ENCODE results near the gene EMB. TPM values are rescaled to one million over a fixed set of nuclear protein-coding genes. Genes with fewer than 3 reads are reported as not detected.

Gene EMB
- total and polyA plus RNA-seq, 2 of the 8 experiments (the other 6 are each of a cell fraction or from before 2014, with no cell fraction given) = 29.3 to 48.4 TPM

DNA sequence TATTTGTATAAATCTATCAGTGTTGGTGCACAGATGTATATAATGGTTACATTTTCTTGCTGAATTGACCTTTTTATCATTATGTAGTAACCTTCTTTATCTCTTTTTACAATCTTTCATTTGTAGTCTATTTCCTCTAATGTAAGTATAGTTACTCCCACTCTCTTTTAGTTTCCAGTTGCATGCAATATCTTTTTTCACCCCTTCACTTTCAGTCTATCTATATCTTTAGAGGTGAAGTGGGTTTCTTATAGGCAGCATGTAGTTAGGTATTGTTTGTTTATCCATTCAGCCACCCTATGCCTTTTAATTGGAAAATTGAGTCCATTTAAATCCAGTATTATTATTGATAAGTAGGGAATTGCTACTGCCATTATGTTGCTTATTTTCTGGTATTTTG, 6.1 kb upstream of the EMB start:
- Histone ChIP-seq H3K36me3 (ENCODE audit: control insufficient read depth in 2 of 4, insufficient read depth in 4 of 4, low read length in 3 of 4) (no peaks in the 10 kb centered on the region), H4K91ac (replicated peaks; ENCODE audit: insufficient read length, low read length) (no peak overlapping the region), H2BK5ac (ENCODE audit: low read depth, low read length) (no peak overlapping the region), H3K9ac (replicated peaks in 1 of 4; ENCODE audit: extremely low read depth in 1 of 4, low read depth in 3 of 4, low read length in 3 of 4) (no peak overlapping the region), H3K4ac (replicated peaks; ENCODE audit: insufficient read length, low read depth, low read length) (no peak overlapping the region), H3K4me3 (ENCODE audit: extremely low read depth in 1 of 4, insufficient read depth in 2 of 4, low read depth in 3 of 4, low read length in 4 of 4) (no peak overlapping the region), H3K79me1 (ENCODE audit: low read depth, low read length) (no peaks in the 10 kb centered on the region), H3K18ac (ENCODE audit: extremely low read depth, low read length) (no peak overlapping the region), H2BK20ac (ENCODE audit: low read length) (no peak overlapping the region), H3K56ac (replicated peaks; ENCODE audit: insufficient read length, low read depth, low read length) (no peak overlapping the region), H2AFZ (ENCODE audit: low read length) (no peak overlapping the region), H3K14ac (ENCODE audit: insufficient read length) (no peak overlapping the region), H4K8ac (ENCODE audit: extremely low read depth, insufficient read depth, low read length) (no peak overlapping the region), H3K23me2 (ENCODE audit: low read depth, low read length) (no peaks in the 10 kb centered on the region), H2BK15ac (ENCODE audit: low read length) (no peak overlapping the region), H2AK5ac (ENCODE audit: low read depth, low read length) (no peak overlapping the region), H4K20me1 (replicated peaks in 1 of 2; ENCODE audit: control insufficient read depth in 1 of 2, insufficient read depth in 2 of 2, low read length in 2 of 2) (no peaks in the 10 kb centered on the region), H2BK12ac (ENCODE audit: low read depth, low read length) (no peak overlapping the region), H4K5ac (ENCODE audit: insufficient read length, low read depth, low read length) (no peak overlapping the region), H3K79me2 (ENCODE audit: control insufficient read depth in 1 of 2, insufficient read depth in 2 of 2, low read length in 2 of 2) (no peaks in the 10 kb centered on the region), H3K27ac (ENCODE audit: low read depth, low read length) (no peak overlapping the region), H3K4me1 (replicated peaks in 1 of 4; ENCODE audit: control insufficient read depth in 3 of 4, insufficient read depth in 4 of 4, low read length in 3 of 4) (no peaks in the 10 kb centered on the region), H3K27me3 (replicated peaks in 1 of 4; ENCODE audit: control insufficient read depth in 3 of 4, extremely low read depth in 1 of 4, insufficient read depth in 3 of 4, low read length in 3 of 4) (no peaks in the 10 kb centered on the region), H3K23ac (ENCODE audit: insufficient read length) (no peak overlapping the region), H3K9me3 (ENCODE audit: insufficient read depth in 2 of 2, low read depth in 1 of 2, low read length in 1 of 2) (no peaks in the 10 kb centered on the region), H2BK120ac (replicated peaks; ENCODE audit: low read depth, low read length) (no peak overlapping the region), H3K4me2 (ENCODE audit: insufficient read depth in 1 of 2, low read depth in 2 of 2, low read length in 2 of 2) (no peak overlapping the region)
- POLR2A ChIA-PET (ENCODE audit: partially characterized antibody) = no interaction called here
- CTCF ChIA-PET (ENCODE audit: partially characterized antibody) = no interaction called here
- no peak for FAIRE-seq
- DNase-seq (ENCODE audit: low read depth in 1 of 2, low spot score in 2 of 2) = no peak
- TF ChIP-seq BRCA1 (IDR thresholded peaks at IDR 0.05; ENCODE audit: low read depth, low read length) (no peak), SIRT6 (IDR thresholded peaks at IDR 0.05; ENCODE audit: low read length) (no peak), SP1 (IDR thresholded peaks at IDR 0.05; ENCODE audit: low read depth, low read length) (no peak), CREB1 (IDR thresholded peaks at IDR 0.05) (no peak), FOSL1 (IDR thresholded peaks at IDR 0.05; ENCODE audit: insufficient read depth, low read depth, low read length) (no peak), TEAD4 (IDR thresholded peaks at IDR 0.05; ENCODE audit: low read depth, low read length) (no peak), PHF8 (conservative IDR thresholded peaks at IDR 0.05; ENCODE audit: low read depth, low read length) (no peak), HDAC6 (IDR thresholded peaks at IDR 0.05; ENCODE audit: low read depth, low read length) (no peak), EP300 (IDR thresholded peaks at IDR 0.05; ENCODE audit: borderline replicate concordance in 1 of 2, low read depth in 2 of 2, low read length in 2 of 2) (no peak), SIN3A (conservative IDR thresholded peaks at IDR 0.05 in 1 of 2, IDR thresholded peaks at IDR 0.05 in 1 of 2; ENCODE audit: low read depth in 1 of 2, low read length in 2 of 2) (no peak), POU5F1 (IDR thresholded peaks at IDR 0.05; ENCODE audit: low read depth, low read length) (no peak)
- TF ChIP-seq, protein P1, sequence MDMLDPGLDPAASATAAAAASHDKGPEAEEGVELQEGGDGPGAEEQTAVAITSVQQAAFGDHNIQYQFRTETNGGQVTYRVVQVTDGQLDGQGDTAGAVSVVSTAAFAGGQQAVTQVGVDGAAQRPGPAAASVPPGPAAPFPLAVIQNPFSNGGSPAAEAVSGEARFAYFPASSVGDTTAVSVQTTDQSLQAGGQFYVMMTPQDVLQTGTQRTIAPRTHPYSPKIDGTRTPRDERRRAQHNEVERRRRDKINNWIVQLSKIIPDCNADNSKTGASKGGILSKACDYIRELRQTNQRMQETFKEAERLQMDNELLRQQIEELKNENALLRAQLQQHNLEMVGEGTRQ (IDR thresholded peaks at IDR 0.05; ENCODE audit: low read length) = no peak
- TF ChIP-seq, protein P2, sequence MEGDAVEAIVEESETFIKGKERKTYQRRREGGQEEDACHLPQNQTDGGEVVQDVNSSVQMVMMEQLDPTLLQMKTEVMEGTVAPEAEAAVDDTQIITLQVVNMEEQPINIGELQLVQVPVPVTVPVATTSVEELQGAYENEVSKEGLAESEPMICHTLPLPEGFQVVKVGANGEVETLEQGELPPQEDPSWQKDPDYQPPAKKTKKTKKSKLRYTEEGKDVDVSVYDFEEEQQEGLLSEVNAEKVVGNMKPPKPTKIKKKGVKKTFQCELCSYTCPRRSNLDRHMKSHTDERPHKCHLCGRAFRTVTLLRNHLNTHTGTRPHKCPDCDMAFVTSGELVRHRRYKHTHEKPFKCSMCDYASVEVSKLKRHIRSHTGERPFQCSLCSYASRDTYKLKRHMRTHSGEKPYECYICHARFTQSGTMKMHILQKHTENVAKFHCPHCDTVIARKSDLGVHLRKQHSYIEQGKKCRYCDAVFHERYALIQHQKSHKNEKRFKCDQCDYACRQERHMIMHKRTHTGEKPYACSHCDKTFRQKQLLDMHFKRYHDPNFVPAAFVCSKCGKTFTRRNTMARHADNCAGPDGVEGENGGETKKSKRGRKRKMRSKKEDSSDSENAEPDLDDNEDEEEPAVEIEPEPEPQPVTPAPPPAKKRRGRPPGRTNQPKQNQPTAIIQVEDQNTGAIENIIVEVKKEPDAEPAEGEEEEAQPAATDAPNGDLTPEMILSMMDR (IDR thresholded peaks at IDR 0.05; ENCODE audit: control extremely low read depth in 1 of 3, insufficient read depth in 1 of 3, low read depth in 1 of 3, low read length in 3 of 3) = no peak

All from H1 (cell line).